B cell (primary cell): ENCODE measurements around the gene ADAMTS18. TPM values are rescaled to one million over a fixed set of nuclear protein-coding genes. Genes with fewer than 3 reads are reported as not detected.

Source experiments
- ATAC-seq: fragments of 200-7000 bp; cut with Tn5 transposase; one replicate; pipeline ENCODE4 v1.10.0; 2021; ENCODE audit warnings: low read depth, mild to moderate bottlenecking, moderate number of reproducible peaks, moderate library complexity
- CTCF ChIA-PET: fragments of 350-600 bp; sonication (Branson Sonifier 250); formaldehyde crosslinking; loops from one replicate; lab custom pipeline; 2021; ENCODE audit warnings: antibody characterized with exemption, inconsistent platforms; lab: Charles Lee
- POLR2A ChIA-PET: fragments of 350-600 bp; sonication (Branson Sonifier 250); formaldehyde crosslinking; loops from one replicate; lab custom pipeline; 2021; ENCODE audit warnings: antibody characterized with exemption; lab: Charles Lee
- DNase-seq: peaks from one replicate; pipeline ENCODE4 v3.0.0; 2013
- H2AFZ ChIP-seq: 2 replicates; pipeline ENCODE4 v1.6.1; 2012; ENCODE audit warnings: mild to moderate bottlenecking, low read depth, low read length; ENCODE audit not compliant: insufficient read depth, poor library complexity, severe bottlenecking
- H3K27ac ChIP-seq, 2 donors: 1 replicate in 1 of 2; 2 replicates in 1 of 2; pipeline ENCODE4 v1.5.1; 2012 to 2013; ENCODE audit warnings: low read length in 2 of 2, mild to moderate bottlenecking in 2 of 2, moderate library complexity in 1 of 2
- H3K27me3 ChIP-seq, 4 experiments: fragments of 200-600 bp in 1 of 4; sonication (generic) in 1 of 4; replicated peaks in 1 of 4; 1 replicate in 2 of 4; 2 replicates in 2 of 4; pipeline versions ENCODE4 v1.6.1 to v1.7.0; 2013 to 2016; ENCODE audit warnings: low read length in 3 of 4, mild to moderate bottlenecking in 2 of 4, mixed read lengths in 1 of 4, moderate library complexity in 1 of 4; ENCODE audit not compliant: insufficient read depth in 4 of 4, control insufficient read depth in 3 of 4; ENCODE audit errors: control extremely low read depth in 1 of 4
- H3K36me3 ChIP-seq, 2 experiments: replicated peaks in 1 of 2; 1 replicate in 1 of 2; 2 replicates in 1 of 2; pipeline versions ENCODE4 v1.6.1 to v1.7.1; 2013; ENCODE audit warnings: low read length in 1 of 2; ENCODE audit not compliant: insufficient read depth in 2 of 2, control insufficient read depth in 1 of 2; ENCODE audit errors: control extremely low read depth in 1 of 2, extremely low read depth in 1 of 2
- H3K4me1 ChIP-seq, 2 donors: fragments of 200-600 bp in 1 of 2; sonication (generic) in 1 of 2; 1 replicate in 1 of 2; 2 replicates in 1 of 2; pipeline versions ENCODE4 v1.5.1 to v1.6.1; 2013 to 2017; ENCODE audit warnings: low read length in 2 of 2; ENCODE audit not compliant: control insufficient read depth in 2 of 2, insufficient read depth in 2 of 2
- H3K4me2 ChIP-seq: replicated peaks from 2 replicates; pipeline ENCODE3; 2012; ENCODE audit warnings: mild to moderate bottlenecking, low read depth, low read length; ENCODE audit not compliant: poor library complexity, severe bottlenecking
- H3K4me3 ChIP-seq, 5 experiments: fragments of 200-600 bp in 1 of 5; sonication (generic) in 1 of 5; 1 replicate in 3 of 5; 2 replicates in 2 of 5; pipeline versions ENCODE4 v1.5.1 to v1.7.0; 2011 to 2016; ENCODE audit warnings: low read length in 4 of 5, mild to moderate bottlenecking in 4 of 5, low read depth in 2 of 5, control low read depth in 1 of 5, moderate library complexity in 1 of 5; ENCODE audit not compliant: insufficient read depth in 1 of 5; ENCODE audit errors: control extremely low read depth in 1 of 5, extremely low read depth in 1 of 5
- H3K79me2 ChIP-seq: fragments of 200-600 bp; sonication (generic); one replicate; pipeline ENCODE4 v1.6.0; 2016; ENCODE audit warnings: low read length; ENCODE audit not compliant: control insufficient read depth, insufficient read depth
- H3K9ac ChIP-seq: fragments of 200-600 bp; sonication (generic); 2 replicates; pipeline ENCODE4 v1.6.1; 2017; ENCODE audit warnings: mild to moderate bottlenecking, low read length, moderate library complexity
- H3K9me3 ChIP-seq, 3 donors: one replicate each; pipeline versions ENCODE4 v1.6.1 to v1.7.1; 2013; ENCODE audit warnings: low read length in 2 of 3; ENCODE audit not compliant: control insufficient read depth in 2 of 3, insufficient read depth in 1 of 3; ENCODE audit errors: control extremely low read depth in 1 of 3
- H4K20me1 ChIP-seq: 2 replicates; pipeline ENCODE4 v1.6.0; 2012; ENCODE audit warnings: mild to moderate bottlenecking, low read length; ENCODE audit not compliant: insufficient read depth, control insufficient read depth, poor library complexity, severe bottlenecking
- H3K27ac Mint-ChIP-seq: one replicate; pipeline ENCODE4 v1.8.0; 2021; ENCODE audit warnings: mixed read lengths
- H3K27me3 Mint-ChIP-seq: one replicate; pipeline ENCODE4 v1.8.0; 2021; ENCODE audit warnings: mixed read lengths
- H3K4me1 Mint-ChIP-seq: one replicate; pipeline ENCODE4 v1.8.0; 2021; ENCODE audit warnings: mixed read lengths
- H3K4me3 Mint-ChIP-seq: one replicate; pipeline ENCODE4 v1.8.0; 2021; ENCODE audit warnings: mixed read lengths
- H3K9me3 Mint-ChIP-seq: one replicate; pipeline ENCODE4 v1.8.0; 2022; ENCODE audit warnings: mixed read lengths; ENCODE audit not compliant: insufficient read depth
- EZH2 ChIP-seq: IDR thresholded peaks from 2 replicates; pipeline ENCODE4 v1.6.1; 2012; ENCODE audit warnings: borderline replicate concordance, low read depth, mild to moderate bottlenecking, moderate library complexity, low read length; ENCODE audit not compliant: insufficient read depth, poor library complexity, severe bottlenecking
- WGBS: methylation state at CpG from one replicate; pipeline ENCODE4 v1.1.5; 2013; ENCODE audit warnings: missing lambda C conversion rate; ENCODE audit not compliant: insufficient coverage; 5-methylcytosine and 5-hydroxymethylcytosine counted together
- intact Hi-C: fragments of 100-400 bp; cut with micrococcal nuclease; formaldehyde crosslinking; loops from one replicate; pipeline ENCODE4 v1.10.0; 2022
- polyA plus RNA-seq: library from polyadenylated mRNA; depleted of rRNA; stranded (reverse); fragments of >200 nt; gene quantifications from 2 replicates; pipeline ENCODE4 v1.2.3, GENCODE V29; 2012
- total RNA-seq, 2 donors: library from RNA; stranded (reverse); fragments of 120-200 nt in 1 of 2; gene quantifications; 1 replicate in 1 of 2; 2 replicates in 1 of 2; pipeline versions ENCODE4 v1.2.3 to v1.2.4, GENCODE V29; 2013 to 2022
- TF ChIP-seq, protein P1 (sequence below): fragments of 200-600 bp; IDR thresholded peaks from one replicate; pipeline ENCODE4 v1.8.0; 2022; ENCODE audit warnings: antibody characterized with exemption, mild to moderate bottlenecking

Gene ADAMTS18
- total and polyA plus RNA-seq, 2 donors (not counting 1 experiment from before 2014, with no cell fraction given) = not detected

DNA sequence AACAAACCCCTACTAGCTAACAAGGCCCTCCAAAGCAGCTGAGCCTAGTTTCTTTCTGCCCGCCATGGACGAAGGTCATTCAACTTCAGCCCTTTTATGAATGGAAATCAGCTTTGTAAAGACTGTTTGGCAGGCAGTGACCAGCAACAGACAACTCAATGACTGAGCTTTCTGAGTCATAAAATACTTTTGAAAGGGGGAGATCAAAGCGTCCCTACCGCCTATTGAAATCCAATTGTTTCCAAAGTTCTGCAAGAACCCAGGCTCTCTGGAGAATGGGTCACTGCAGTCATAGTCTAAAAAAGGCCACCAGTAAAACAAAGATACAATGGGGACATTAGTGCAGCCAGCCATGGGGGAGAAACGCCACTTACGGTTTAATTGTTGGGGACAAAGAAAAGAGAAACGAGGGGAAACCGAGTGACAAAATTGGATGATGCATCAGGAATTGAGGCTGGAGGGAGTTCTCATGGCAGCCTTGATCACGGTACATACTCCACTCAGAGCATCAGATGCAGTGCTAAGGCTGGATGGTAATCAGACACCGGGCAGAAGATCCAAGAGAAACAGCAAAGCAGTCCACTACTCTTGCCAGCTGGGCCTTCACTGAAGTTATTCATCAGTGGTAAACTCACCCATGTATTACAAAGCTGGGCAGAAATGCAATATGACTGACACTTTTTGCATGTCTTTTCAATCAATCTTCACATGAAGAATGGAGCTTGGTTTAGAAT lies 9.8 kb downstream of the ADAMTS18 start:
- 82% methylated on average over 8 of the region's 10 CpGs for WGBS
- Mint-ChIP-seq H3K4me1 (no peaks in the 10 kb centered on the region), H3K27ac (no peak overlapping the region), H3K27me3 (peaks cover 22% of the 10 kb centered on the region), H3K4me3 (no peak overlapping the region), H3K9me3 (no peaks in the 10 kb centered on the region)
- Histone ChIP-seq H3K9me3 (no peaks in the 10 kb centered on the region), H3K4me3 (no peak overlapping the region), H3K9ac (no peak overlapping the region), H3K4me1 (no peaks in the 10 kb centered on the region), H3K27ac (no peak overlapping the region), H3K4me2 (no peak overlapping the region), H4K20me1 (no peaks in the 10 kb centered on the region), H3K36me3 (no peaks in the 10 kb centered on the region), H3K27me3 (no peaks in the 10 kb centered on the region), H3K79me2 (no peaks in the 10 kb centered on the region), H2AFZ (no peak overlapping the region)
- ChIA-PET POLR2A (no interaction called here), CTCF (no interaction called here)
- intact Hi-C loops = no loop called here
- ATAC-seq (no peak), DNase-seq (no peak)
- TF ChIP-seq, protein P1, sequence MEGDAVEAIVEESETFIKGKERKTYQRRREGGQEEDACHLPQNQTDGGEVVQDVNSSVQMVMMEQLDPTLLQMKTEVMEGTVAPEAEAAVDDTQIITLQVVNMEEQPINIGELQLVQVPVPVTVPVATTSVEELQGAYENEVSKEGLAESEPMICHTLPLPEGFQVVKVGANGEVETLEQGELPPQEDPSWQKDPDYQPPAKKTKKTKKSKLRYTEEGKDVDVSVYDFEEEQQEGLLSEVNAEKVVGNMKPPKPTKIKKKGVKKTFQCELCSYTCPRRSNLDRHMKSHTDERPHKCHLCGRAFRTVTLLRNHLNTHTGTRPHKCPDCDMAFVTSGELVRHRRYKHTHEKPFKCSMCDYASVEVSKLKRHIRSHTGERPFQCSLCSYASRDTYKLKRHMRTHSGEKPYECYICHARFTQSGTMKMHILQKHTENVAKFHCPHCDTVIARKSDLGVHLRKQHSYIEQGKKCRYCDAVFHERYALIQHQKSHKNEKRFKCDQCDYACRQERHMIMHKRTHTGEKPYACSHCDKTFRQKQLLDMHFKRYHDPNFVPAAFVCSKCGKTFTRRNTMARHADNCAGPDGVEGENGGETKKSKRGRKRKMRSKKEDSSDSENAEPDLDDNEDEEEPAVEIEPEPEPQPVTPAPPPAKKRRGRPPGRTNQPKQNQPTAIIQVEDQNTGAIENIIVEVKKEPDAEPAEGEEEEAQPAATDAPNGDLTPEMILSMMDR = no peak
- TF ChIP-seq EZH2 = no peak

DNA sequence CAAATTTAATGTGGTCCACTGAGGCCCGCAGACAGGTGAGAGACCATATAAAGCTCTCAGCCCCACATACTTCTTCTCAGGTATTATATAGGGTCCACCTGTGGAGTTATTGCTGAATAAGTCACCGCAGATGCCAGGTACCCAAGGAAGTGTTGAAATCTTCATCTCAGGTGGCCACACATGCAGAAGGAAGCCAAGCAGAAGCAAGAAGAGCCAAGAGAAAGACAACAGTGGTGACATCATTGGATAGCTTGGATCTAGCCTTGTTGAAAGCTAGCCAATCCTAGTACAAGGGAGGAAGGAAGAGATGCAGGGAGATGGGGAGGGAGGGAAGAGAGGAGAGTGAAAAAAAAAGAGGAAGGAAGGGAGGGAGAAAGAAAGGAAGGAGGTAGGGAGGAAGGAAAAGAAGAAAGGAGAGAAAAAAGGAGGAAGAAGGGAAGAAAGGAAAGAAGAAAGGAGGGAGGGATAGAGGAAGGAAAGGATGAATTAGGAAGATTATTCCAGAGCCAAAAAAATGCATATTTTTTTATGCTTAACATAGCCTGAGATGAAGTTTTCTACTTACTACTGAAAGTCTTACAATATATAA lies 12.5 kb downstream of the ADAMTS18 start:
- 88% methylated on average over 1 of the region's 2 CpGs for WGBS
- TF ChIP-seq EZH2 = no peak
- TF ChIP-seq, protein P1 = no peak
- CTCF ChIA-PET = no interaction called here
- Histone ChIP-seq H3K9ac (no peak overlapping the region), H3K4me3 (no peak overlapping the region), H3K9me3 (no peaks in the 10 kb centered on the region), H3K4me2 (no peak overlapping the region), H3K79me2 (no peaks in the 10 kb centered on the region), H3K27ac (no peak overlapping the region), H3K36me3 (no peaks in the 10 kb centered on the region), H4K20me1 (no peaks in the 10 kb centered on the region), H2AFZ (no peak overlapping the region), H3K4me1 (no peaks in the 10 kb centered on the region), H3K27me3 (no peaks in the 10 kb centered on the region)
- ATAC-seq (no peak), DNase-seq (no peak)
- no peaks in the 10 kb centered on the region for H3K9me3 Mint-ChIP-seq
- no peak overlapping the region for H3K27ac Mint-ChIP-seq
- intact Hi-C loops = no loop called here
- H3K4me1 Mint-ChIP-seq = no peaks in the 10 kb centered on the region
- POLR2A ChIA-PET = no interaction called here
- no peak overlapping the region for H3K4me3 Mint-ChIP-seq
- peaks cover 20% of the 10 kb centered on the region for H3K27me3 Mint-ChIP-seq
